Stomach (tissue), 9 donors: ENCODE data around the gene MINK1. TPM values are rescaled to one million over a fixed set of nuclear protein-coding genes. Genes with fewer than 3 reads are reported as not detected.

Source experiments
- DNase-seq, 2 donors: peaks; one replicate each; pipeline versions ENCODE4 v3.0.0 to v3.0.0-alpha.2; 2013 to 2019
- H3K27ac ChIP-seq, 5 donors: fragments of 200-600 bp in 4 of 5; sonication (generic) in 4 of 5; one replicate each; pipeline ENCODE4 v1.5.1; 2013 to 2019; ENCODE audit warnings: mild to moderate bottlenecking in 1 of 5, moderate library complexity in 1 of 5
- H3K27me3 ChIP-seq, 3 donors: fragments of 200-600 bp; sonication (generic); one replicate each; pipeline ENCODE4 v1.5.1; 2017 to 2019; ENCODE audit warnings: mixed run types in 1 of 3
- H3K36me3 ChIP-seq, 4 donors: fragments of 200-600 bp; sonication (generic); 1 replicate in 3 of 4; 2 replicates in 1 of 4; pipeline ENCODE4 v1.5.1; 2016 to 2019
- H3K4me1 ChIP-seq, 4 donors: fragments of 200-600 bp; sonication (generic); one replicate each; pipeline ENCODE4 v1.5.1; 2016 to 2019
- H3K4me3 ChIP-seq, 4 donors: fragments of 200-600 bp; sonication (generic) in 3 of 4; one replicate each; pipeline ENCODE4 v1.5.1; 2016 to 2019; ENCODE audit warnings: mild to moderate bottlenecking in 1 of 4
- H3K9me3 ChIP-seq, 4 donors: fragments of 200-600 bp; sonication (generic); one replicate each; pipeline ENCODE4 v1.5.1; 2016 to 2019
- EP300 ChIP-seq: sonication (generic); formaldehyde crosslinking; IDR thresholded peaks from one replicate; pipeline ENCODE4 v1.6.1; 2017; ENCODE audit warnings: antibody characterized with exemption
- POLR2A ChIP-seq, 4 donors: fragments of 450-650 bp; IDR thresholded peaks; one replicate each; pipeline ENCODE4 v1.6.1; 2016; ENCODE audit warnings: antibody characterized with exemption in 4 of 4, control low read depth in 2 of 4, mild to moderate bottlenecking in 1 of 4, moderate library complexity in 1 of 4
- POLR2AphosphoS5 ChIP-seq, 3 donors: sonication (generic); formaldehyde crosslinking; IDR thresholded peaks; one replicate each; pipeline ENCODE4 v1.6.1; 2016; ENCODE audit warnings: antibody characterized with exemption in 3 of 3
- WGBS, 5 donors: extraction: QIAGEN DNeasy Blood & Tissue Kit in 3 of 5; methylation state at CpG; one replicate each; pipeline versions ENCODE4 v1.1.5 to v1.1.7; 2013 to 2018; 5-methylcytosine and 5-hydroxymethylcytosine counted together
- intact Hi-C: fragments of 100-400 bp; cut with DNase I; formaldehyde crosslinking; loops from one replicate; pipeline ENCODE4 v1.15.1; 2023; ENCODE audit warnings: low total_unique reads
- polyA plus RNA-seq, 3 donors: library from polyadenylated mRNA; stranded (reverse); fragments of 200-250 nt; gene quantifications; one replicate each; pipeline ENCODE4 v1.2.3, GENCODE V29; 2013
- total RNA-seq, 5 donors: library from RNA; depleted of rRNA; stranded (reverse); fragments of >200 nt; gene quantifications; one replicate each; pipeline versions ENCODE4 v1.1.0 to v1.2.3, GENCODE V29; 2014 to 2016
- TF ChIP-seq, protein P1 (sequence below), 7 experiments: fragments of 450-650 bp in 4 of 7; fragments of 200-600 bp in 3 of 7; sonication (generic) in 3 of 7; IDR thresholded peaks; one replicate each; pipeline ENCODE4 v1.5.1; 2016 to 2019; ENCODE audit warnings: antibody characterized with exemption in 7 of 7, control low read depth in 2 of 7, mild to moderate bottlenecking in 1 of 7
- donor health status: healthy with polysubstance abuse.
- donor health status: Bipolar disorder and iron deficiency.
- donor health status: healthy.

Gene MINK1
- total and polyA plus RNA-seq, 8 donors = 24.6 to 230 (median 49.4) TPM

DNA sequence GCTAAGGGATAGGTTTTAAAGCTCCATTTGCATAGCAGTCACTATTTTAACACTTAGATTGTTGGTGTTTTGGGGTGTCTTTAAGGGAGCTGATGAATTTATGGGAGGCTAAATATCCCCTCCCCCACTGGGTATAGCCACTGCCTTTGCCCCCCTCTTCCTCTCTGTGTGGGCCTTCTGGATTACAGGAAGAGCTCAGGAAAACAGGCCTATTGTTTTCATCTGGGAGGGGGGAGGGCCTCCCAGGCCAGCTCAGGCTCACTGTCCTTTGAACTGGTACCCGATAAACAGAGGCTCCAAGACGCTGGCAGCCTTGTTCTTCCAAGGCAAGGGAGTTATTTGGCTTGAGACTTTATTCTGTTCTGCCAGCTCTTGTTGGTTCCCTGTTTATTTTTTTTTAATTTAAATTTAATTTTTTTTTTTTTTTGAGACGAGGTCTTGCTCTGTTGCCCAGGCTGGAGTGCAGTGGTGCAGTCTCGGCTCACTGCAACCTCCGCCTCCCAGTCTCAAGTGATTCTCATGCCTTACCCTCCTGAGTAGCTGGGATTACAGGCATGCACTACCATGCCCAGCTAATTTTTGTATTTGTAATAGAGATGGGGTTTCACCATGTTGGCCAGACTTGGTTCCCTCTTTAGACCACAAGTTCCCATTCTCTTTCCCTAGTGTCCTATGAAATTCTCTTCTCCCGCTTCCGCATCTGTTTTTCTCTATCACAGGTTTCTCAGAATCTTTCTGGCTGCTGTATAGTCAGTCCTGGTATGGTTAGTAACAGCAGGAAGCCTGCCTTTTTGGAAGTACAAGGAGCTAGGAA is 25.1 kb downstream of the MINK1 start:
- Histone ChIP-seq H3K4me3 (no peak overlapping the region), H3K27ac (peak overlapping the region; percentile 7 to 62 (median 47)), H3K36me3 (peaks cover 4 to 31% (median 20%) of the 10 kb centered on the region in 4 donors), H3K4me1 (peaks cover 10 to 25% (median 21%) of the 10 kb centered on the region in 4 donors), H3K9me3 (no peaks in the 10 kb centered on the region), H3K27me3 (no peaks in the 10 kb centered on the region)
- DNase-seq = peak in 1 of 2 donors; percentile 54
- TF ChIP-seq, protein P1, sequence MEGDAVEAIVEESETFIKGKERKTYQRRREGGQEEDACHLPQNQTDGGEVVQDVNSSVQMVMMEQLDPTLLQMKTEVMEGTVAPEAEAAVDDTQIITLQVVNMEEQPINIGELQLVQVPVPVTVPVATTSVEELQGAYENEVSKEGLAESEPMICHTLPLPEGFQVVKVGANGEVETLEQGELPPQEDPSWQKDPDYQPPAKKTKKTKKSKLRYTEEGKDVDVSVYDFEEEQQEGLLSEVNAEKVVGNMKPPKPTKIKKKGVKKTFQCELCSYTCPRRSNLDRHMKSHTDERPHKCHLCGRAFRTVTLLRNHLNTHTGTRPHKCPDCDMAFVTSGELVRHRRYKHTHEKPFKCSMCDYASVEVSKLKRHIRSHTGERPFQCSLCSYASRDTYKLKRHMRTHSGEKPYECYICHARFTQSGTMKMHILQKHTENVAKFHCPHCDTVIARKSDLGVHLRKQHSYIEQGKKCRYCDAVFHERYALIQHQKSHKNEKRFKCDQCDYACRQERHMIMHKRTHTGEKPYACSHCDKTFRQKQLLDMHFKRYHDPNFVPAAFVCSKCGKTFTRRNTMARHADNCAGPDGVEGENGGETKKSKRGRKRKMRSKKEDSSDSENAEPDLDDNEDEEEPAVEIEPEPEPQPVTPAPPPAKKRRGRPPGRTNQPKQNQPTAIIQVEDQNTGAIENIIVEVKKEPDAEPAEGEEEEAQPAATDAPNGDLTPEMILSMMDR (IDR thresholded peaks at IDR 0.05) = no peak
- TF ChIP-seq POLR2A (IDR thresholded peaks at IDR 0.05) = no peak
- TF ChIP-seq POLR2AphosphoS5 (IDR thresholded peaks at IDR 0.05) = no peak
- no peak for TF ChIP-seq EP300
- intact Hi-C loops = no loop called here
- 53 to 61% (median 58%) methylated on average over 7 of the region's 7 CpGs for WGBS, 5 donors

DNA sequence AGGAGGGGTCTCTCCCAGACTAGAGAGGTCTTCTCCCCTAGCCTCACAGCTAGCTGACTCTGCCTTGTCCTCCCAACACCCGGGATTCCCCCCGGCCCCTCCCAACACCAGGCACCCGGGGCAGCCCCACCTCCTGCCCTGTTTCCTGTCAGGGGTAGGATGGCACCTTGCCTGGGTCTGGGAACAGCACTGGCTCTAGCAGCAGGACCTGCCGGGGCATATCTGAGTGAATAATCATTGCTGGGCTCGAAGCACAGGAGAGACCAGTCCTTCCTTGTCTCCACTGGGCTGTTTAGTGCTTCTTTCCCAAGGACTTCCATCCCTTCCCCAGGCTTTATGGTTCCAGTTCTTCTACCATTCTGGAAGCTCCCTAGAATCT is 25.7 kb downstream of the MINK1 start:
- WGBS, 5 donors = 18 to 27% (median 20%) methylated on average over 5 of the region's 5 CpGs
- Histone ChIP-seq H3K4me3 (no peak overlapping the region), H3K27me3 (no peaks in the 10 kb centered on the region), H3K36me3 (peaks cover 4 to 26% (median 18%) of the 10 kb centered on the region in 4 donors), H3K9me3 (no peaks in the 10 kb centered on the region), H3K27ac (peak overlapping the region; percentile 7 to 62 (median 47)), H3K4me1 (peaks cover 10 to 25% (median 21%) of the 10 kb centered on the region in 4 donors)
- peak in 1 of 2 donors; percentile 59 for DNase-seq
- TF ChIP-seq POLR2AphosphoS5 (IDR thresholded peaks at IDR 0.05) = no peak
- TF ChIP-seq, protein P1 (IDR thresholded peaks at IDR 0.05) = no peak
- TF ChIP-seq POLR2A (IDR thresholded peaks at IDR 0.05) = no peak
- TF ChIP-seq EP300 = no peak
- intact Hi-C loops = no loop called here

DNA sequence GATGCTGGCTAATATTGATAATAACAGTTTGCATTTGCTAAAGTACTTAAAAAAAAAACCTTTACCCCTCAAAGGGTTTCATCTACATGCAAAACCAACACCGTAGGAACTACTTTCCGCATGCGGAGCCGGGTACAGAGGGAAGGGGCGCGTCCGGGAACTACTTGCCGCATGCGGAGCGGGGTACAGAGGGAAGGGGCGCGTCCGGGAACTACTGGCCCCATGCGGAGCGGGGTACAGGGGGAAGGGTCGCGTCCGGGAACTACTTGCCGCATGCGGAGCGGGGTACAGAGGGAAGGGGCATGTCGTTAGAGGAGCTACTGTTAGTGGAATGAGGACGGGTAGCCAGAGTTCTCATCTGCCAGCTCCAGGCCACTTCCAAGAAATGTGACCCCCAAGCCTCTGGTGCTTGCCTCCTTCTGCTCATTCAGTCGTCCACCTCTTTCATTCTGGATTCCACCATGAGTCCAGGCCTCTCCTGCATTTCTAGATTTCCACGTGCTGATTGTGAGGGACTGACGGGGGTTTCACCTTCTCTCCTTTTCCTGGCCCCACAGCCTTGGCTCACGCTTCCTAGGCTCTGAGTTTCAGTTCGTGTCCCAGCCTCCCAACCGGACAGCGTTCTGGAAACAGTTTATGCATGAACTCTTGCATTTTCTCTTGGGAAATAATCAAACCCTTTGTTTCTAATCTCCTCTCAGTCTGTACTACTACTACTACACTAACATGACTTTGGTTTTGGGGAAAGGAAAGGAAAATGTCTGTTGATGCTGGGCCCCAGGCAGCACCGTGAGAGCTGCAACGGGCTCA is 26.9 kb downstream of the MINK1 start:
- TF ChIP-seq POLR2A (IDR thresholded peaks at IDR 0.05) (no peak), POLR2AphosphoS5 (IDR thresholded peaks at IDR 0.05) (no peak), EP300 (no peak)
- TF ChIP-seq, protein P1 (IDR thresholded peaks at IDR 0.05) = no peak
- Histone ChIP-seq H3K27ac (no peak overlapping the region), H3K36me3 (peaks cover 4 to 25% (median 16%) of the 10 kb centered on the region in 4 donors), H3K9me3 (no peaks in the 10 kb centered on the region), H3K4me1 (peaks cover 10 to 25% (median 21%) of the 10 kb centered on the region in 4 donors), H3K4me3 (no peak overlapping the region), H3K27me3 (no peaks in the 10 kb centered on the region)
- 83 to 89% (median 87%) methylated on average over 32 of the region's 32 CpGs for WGBS, 5 donors
- DNase-seq = no peak
- intact Hi-C loops = no loop called here

DNA sequence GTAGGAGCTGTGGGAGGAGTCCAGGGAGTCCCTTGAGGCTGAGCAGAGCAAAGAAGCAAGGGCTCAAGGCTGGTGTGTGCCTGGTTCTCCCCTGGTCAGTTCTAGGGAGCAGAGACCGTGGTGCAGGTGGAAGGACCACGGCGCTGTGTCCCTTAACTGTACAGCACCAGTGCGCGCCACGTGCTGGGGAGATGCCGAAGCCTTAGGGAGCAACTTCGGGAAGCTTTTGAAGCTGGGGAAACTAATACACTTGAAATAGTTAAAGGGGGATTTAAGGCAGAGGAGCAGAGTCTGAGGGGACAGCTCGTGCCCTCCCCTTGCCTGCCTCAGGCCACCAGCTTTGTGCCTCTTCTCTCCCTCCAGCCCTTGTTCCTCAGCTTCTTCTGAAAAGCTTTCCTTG is 27.5 kb downstream of the MINK1 start:
- no peak overlapping the region for H3K4me3 ChIP-seq

More for the DNA sequence above, 27.5 kb downstream of the MINK1 start:
- no peaks in the 10 kb centered on the region for H3K9me3 ChIP-seq
- TF ChIP-seq EP300 (no peak), POLR2AphosphoS5 (IDR thresholded peaks at IDR 0.05) (no peak), POLR2A (IDR thresholded peaks at IDR 0.05) (no peak)
- TF ChIP-seq, protein P1 (IDR thresholded peaks at IDR 0.05) = no peak
- WGBS, 5 donors = 87 to 94% (median 91%) methylated on average over 5 to 9 of the region's 9 CpGs
- H3K27me3 ChIP-seq = no peaks in the 10 kb centered on the region
- peaks cover 10 to 25% (median 21%) of the 10 kb centered on the region in 4 donors for H3K4me1 ChIP-seq
- H3K36me3 ChIP-seq = peaks cover 4 to 25% (median 16%) of the 10 kb centered on the region in 4 donors
- DNase-seq = no peak
- intact Hi-C loops = no loop called here
- no peak overlapping the region for H3K27ac ChIP-seq
